Cardiac muscle cell (in vitro differentiated cells and primary cell): ENCODE measurements around the gene IL1R1. TPM values are rescaled to one million over a fixed set of nuclear protein-coding genes. Genes with fewer than 3 reads are reported as not detected.

Source experiments
- DNase-seq, 2 donors: peaks; one replicate each; pipeline versions ENCODE4 v3.0.0 to v3.0.0-alpha.2; 2010 to 2017; ENCODE audit warnings: low read depth in 1 of 2, low spot score in 1 of 2
- H3K27ac ChIP-seq: fragments of 200-600 bp; sonication (generic); 2 replicates; pipeline ENCODE4 v1.5.1; 2016
- H3K27me3 ChIP-seq: fragments of 200-600 bp; sonication (generic); 2 replicates; pipeline ENCODE4 v1.6.0; 2016; ENCODE audit warnings: control low read depth
- H3K36me3 ChIP-seq: fragments of 200-600 bp; sonication (generic); 2 replicates; pipeline ENCODE4 v1.5.1; 2016; ENCODE audit warnings: control low read depth
- H3K4me1 ChIP-seq: fragments of 200-600 bp; sonication (generic); 2 replicates; pipeline ENCODE4 v1.8.1; 2017; ENCODE audit warnings: low read depth, mild to moderate bottlenecking, mixed run types
- H3K4me3 ChIP-seq: fragments of 200-600 bp; sonication (generic); 2 replicates; pipeline ENCODE4 v1.5.1; 2016; ENCODE audit warnings: mild to moderate bottlenecking
- H3K9me3 ChIP-seq: fragments of 200-600 bp; sonication (generic); 2 replicates; pipeline ENCODE4 v1.5.1; 2017; ENCODE audit warnings: low read depth, mild to moderate bottlenecking, control low read depth
- CTCF ChIP-seq: IDR thresholded peaks from 2 replicates; pipeline ENCODE4 v1.5.1; 2012; ENCODE audit warnings: low read depth, mild to moderate bottlenecking, low read length
- polyA plus RNA-seq: library from polyadenylated mRNA; unstranded; fragments of >200 nt; fragmentation: Nextera tagmentation; extraction: Ambion mirVana; gene quantifications from 2 replicates; pipeline ENCODE4 v1.2.1, GENCODE V29; 2016
- total RNA-seq: library from RNA; depleted of rRNA; stranded (reverse); fragments of >200 nt; gene quantifications from 2 replicates; pipeline ENCODE4 v1.2.3, GENCODE V29; 2016

Gene IL1R1
- total and polyA plus RNA-seq, 2 experiments from 2014 or later, result 0.18 to 1.4 TPM

GRCh38 chr2:102171946-102172345 lies 29.4 kb downstream of the IL1R1 start:
- H3K9me3 ChIP-seq, result no peaks in the 10 kb centered on the region
- DNase-seq, result no peak
- H3K27me3 ChIP-seq, result no peaks in the 10 kb centered on the region

GRCh38 chr2:102172745-102173144 lies 30.2 kb downstream of the IL1R1 start:
- Histone ChIP-seq H3K27me3 (no peaks in the 10 kb centered on the region), H3K36me3 (no peaks in the 10 kb centered on the region), H3K9me3 (no peaks in the 10 kb centered on the region), H3K4me1 (no peaks in the 10 kb centered on the region), H3K27ac (no peak overlapping the region), H3K4me3 (no peak overlapping the region)
- TF ChIP-seq CTCF, result no peak
- no peak for DNase-seq

More at GRCh38 chr2:102171946-102172345, 29.4 kb downstream of the IL1R1 start:
- no peak overlapping the region for H3K4me3 ChIP-seq
- H3K36me3 ChIP-seq, result no peaks in the 10 kb centered on the region
- H3K4me1 ChIP-seq, result no peaks in the 10 kb centered on the region
- no peak for TF ChIP-seq CTCF
- no peak overlapping the region for H3K27ac ChIP-seq

- Histone ChIP-seq H3K4me3 (no peak overlapping the region), H3K9me3 (no peaks in the 10 kb centered on the region), H3K27ac (no peak overlapping the region), H3K36me3 (no peaks in the 10 kb centered on the region), H3K27me3 (no peaks in the 10 kb centered on the region), H3K4me1 (no peaks in the 10 kb centered on the region)
- DNase-seq, result no peak
- no peak for TF ChIP-seq CTCF
Measured at GRCh38 chr2:102176172-102176571, 33.6 kb downstream of the IL1R1 start.

- no peak overlapping the region for H3K27ac ChIP-seq
- no peaks in the 10 kb centered on the region for H3K4me1 ChIP-seq
- no peak overlapping the region for H3K4me3 ChIP-seq
- no peaks in the 10 kb centered on the region for H3K9me3 ChIP-seq
- no peak for TF ChIP-seq CTCF
- no peak for DNase-seq
- no peaks in the 10 kb centered on the region for H3K36me3 ChIP-seq
- no peaks in the 10 kb centered on the region for H3K27me3 ChIP-seq
Measured at GRCh38 chr2:102177814-102178478, 35.4 kb downstream of the IL1R1 start.

- Histone ChIP-seq H3K27ac (no peak overlapping the region), H3K36me3 (no peaks in the 10 kb centered on the region), H3K4me1 (no peaks in the 10 kb centered on the region), H3K9me3 (no peaks in the 10 kb centered on the region), H3K4me3 (no peak overlapping the region), H3K27me3 (no peaks in the 10 kb centered on the region)
- no peak for TF ChIP-seq CTCF
- no peak for DNase-seq
Measured at GRCh38 chr2:102179061-102179460, 36.5 kb downstream of the IL1R1 start.
